Ovary (tissue), 9 donors: ENCODE measurements around the gene OR2G3. TPM values are rescaled to one million over a fixed set of nuclear protein-coding genes. Genes with fewer than 3 reads are reported as not detected.

Experiments
- DNase-seq, 5 donors: peaks; one replicate each; pipeline ENCODE4 v3.0.0-alpha.2; 2019 to 2020
- H3K27ac ChIP-seq, 2 donors: fragments of 200-600 bp; one replicate each; pipeline versions ENCODE4 v1.5.1 to v1.8.0; 2019 to 2022
- H3K27me3 ChIP-seq: fragments of 200-600 bp; one replicate; pipeline ENCODE4 v1.8.0; 2022
- H3K36me3 ChIP-seq: fragments of 200-600 bp; sonication (generic); one replicate; pipeline ENCODE4 v1.5.1; 2019
- H3K4me1 ChIP-seq: one replicate; pipeline ENCODE4 v1.8.1; 2013; ENCODE audit warnings: mild to moderate bottlenecking, moderate library complexity; ENCODE audit not compliant: insufficient read depth
- H3K4me3 ChIP-seq: fragments of 200-600 bp; sonication (generic); one replicate; pipeline ENCODE4 v1.5.1; 2017
- H3K9me3 ChIP-seq, 2 donors: fragments of 200-600 bp in 1 of 2; sonication (generic) in 1 of 2; one replicate each; pipeline versions ENCODE4 v1.5.1 to v1.8.1; 2013 to 2019; ENCODE audit warnings: mild to moderate bottlenecking in 1 of 2, moderate library complexity in 1 of 2
- EP300 ChIP-seq: sonication (generic); formaldehyde crosslinking; IDR thresholded peaks from one replicate; pipeline ENCODE4 v1.6.1; 2017; ENCODE audit warnings: antibody characterized with exemption
- POLR2A ChIP-seq: fragments of 450-650 bp; IDR thresholded peaks from one replicate; pipeline ENCODE4 v1.6.1; 2017; ENCODE audit warnings: antibody characterized with exemption, mild to moderate bottlenecking, moderate library complexity
- WGBS, 3 donors: extraction: QIAGEN DNeasy Blood & Tissue Kit in 1 of 3; methylation state at CpG; one replicate each; pipeline versions ENCODE4 v1.1.5 to v1.1.7; 2013 to 2017; 5-methylcytosine and 5-hydroxymethylcytosine counted together
- intact Hi-C, 4 donors: fragments of 100-400 bp; cut with DNase I; formaldehyde crosslinking; loops; one replicate each; pipeline versions ENCODE4 v1.11.0 to v1.15.1; 2022 to 2023
- polyA plus RNA-seq, 2 donors: library from polyadenylated mRNA; stranded (reverse); fragments of 200-250 nt in 1 of 2; fragments of 350-450 nt in 1 of 2; fragmentation: Illumina TruSeq in 1 of 2; extraction: RNeasy Lipid Tissue Mini Kit (QIAGEN cat#74804) in 1 of 2; gene quantifications; one replicate each; pipeline ENCODE4 v1.2.3, GENCODE V29; 2013 to 2014
- total RNA-seq, 7 donors: library from RNA; depleted of rRNA in 2 of 7; stranded (reverse); fragments of >200 nt in 2 of 7; fragmentation: NEBNext Ultra II Directional in 3 of 7; extraction: Animal tissue kit (Norgen Biotek cat#: 25700) in 3 of 7; gene quantifications; one replicate each; pipeline versions ENCODE4 v1.1.0 to v1.2.4, GENCODE V29; 2016 to 2023
- TF ChIP-seq, protein P1 (sequence below), 3 donors: fragments of 450-650 bp in 2 of 3; fragments of 200-600 bp in 1 of 3; IDR thresholded peaks; one replicate each; pipeline versions ENCODE4 v1.5.1 to v1.8.0; 2016 to 2022; ENCODE audit warnings: antibody characterized with exemption in 3 of 3, mild to moderate bottlenecking in 1 of 3
- donor health status: DM: no; HTN: no; CAD: no; lungs with moderate emphysema.
- donor health status: DM: no; HTN: no; CAD: no.
- donor health status: Bipolar disorder and iron deficiency.
- donor health status: DM: yes; HTN: yes; CAD: no.
- donor health status: DM: no; HTN: no; CAD: no.
- donor health status: DM: yes; HTN: yes; CAD: no.

OR2G3 gene
- total and polyA plus RNA-seq, 9 donors, result not detected

- Histone ChIP-seq H3K4me3 (no peak overlapping the region), H3K27ac (no peak overlapping the region), H3K27me3 (no peaks in the 10 kb centered on the region), H3K9me3 (no peaks in the 10 kb centered on the region), H3K36me3 (no peaks in the 10 kb centered on the region), H3K4me1 (no peaks in the 10 kb centered on the region)
- intact Hi-C loops, result no loop called here
- DNase-seq, result no peak
- 48 to 61% (median 52%) methylated on average over 1 of the region's 1 CpG for WGBS, 3 donors
- TF ChIP-seq, protein P1, sequence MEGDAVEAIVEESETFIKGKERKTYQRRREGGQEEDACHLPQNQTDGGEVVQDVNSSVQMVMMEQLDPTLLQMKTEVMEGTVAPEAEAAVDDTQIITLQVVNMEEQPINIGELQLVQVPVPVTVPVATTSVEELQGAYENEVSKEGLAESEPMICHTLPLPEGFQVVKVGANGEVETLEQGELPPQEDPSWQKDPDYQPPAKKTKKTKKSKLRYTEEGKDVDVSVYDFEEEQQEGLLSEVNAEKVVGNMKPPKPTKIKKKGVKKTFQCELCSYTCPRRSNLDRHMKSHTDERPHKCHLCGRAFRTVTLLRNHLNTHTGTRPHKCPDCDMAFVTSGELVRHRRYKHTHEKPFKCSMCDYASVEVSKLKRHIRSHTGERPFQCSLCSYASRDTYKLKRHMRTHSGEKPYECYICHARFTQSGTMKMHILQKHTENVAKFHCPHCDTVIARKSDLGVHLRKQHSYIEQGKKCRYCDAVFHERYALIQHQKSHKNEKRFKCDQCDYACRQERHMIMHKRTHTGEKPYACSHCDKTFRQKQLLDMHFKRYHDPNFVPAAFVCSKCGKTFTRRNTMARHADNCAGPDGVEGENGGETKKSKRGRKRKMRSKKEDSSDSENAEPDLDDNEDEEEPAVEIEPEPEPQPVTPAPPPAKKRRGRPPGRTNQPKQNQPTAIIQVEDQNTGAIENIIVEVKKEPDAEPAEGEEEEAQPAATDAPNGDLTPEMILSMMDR (IDR thresholded peaks at IDR 0.05), result no peak
- TF ChIP-seq POLR2A (no peak), EP300 (no peak)
Measured at GRCh38 chr1:247574236-247574635, 31.1 kb upstream of the OR2G3 start.

DNA sequence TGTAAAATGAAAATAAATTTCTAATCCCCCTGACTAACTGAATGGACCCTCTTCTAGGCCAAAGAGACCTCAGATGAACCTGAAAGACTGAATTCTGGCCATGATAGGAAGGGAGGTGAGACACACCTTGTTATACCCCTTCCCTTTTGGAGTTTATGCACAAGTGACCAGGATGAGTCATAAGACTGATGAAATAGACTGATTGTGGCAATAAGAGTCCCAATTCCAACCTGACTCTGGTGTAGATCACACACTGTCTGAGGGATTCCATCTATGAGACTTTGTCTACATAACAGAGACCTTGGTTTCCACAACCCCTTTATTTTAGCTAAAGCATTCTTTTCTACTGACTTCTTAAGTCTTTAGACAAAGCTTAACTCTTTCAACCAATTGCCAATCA lies 30.7 kb upstream of the OR2G3 start:
- H3K4me1 ChIP-seq, result no peaks in the 10 kb centered on the region
- H3K27me3 ChIP-seq, result no peaks in the 10 kb centered on the region
- TF ChIP-seq POLR2A, result no peak
- TF ChIP-seq EP300, result no peak
- TF ChIP-seq, protein P1 (IDR thresholded peaks at IDR 0.05), result no peak
- no peaks in the 10 kb centered on the region for H3K9me3 ChIP-seq
- H3K27ac ChIP-seq, result no peak overlapping the region
- intact Hi-C loops, result no loop called here
- no peaks in the 10 kb centered on the region for H3K36me3 ChIP-seq
- H3K4me3 ChIP-seq, result no peak overlapping the region
- DNase-seq, result no peak

- H3K27me3 ChIP-seq, result no peaks in the 10 kb centered on the region
- intact Hi-C loops, result no loop called here
- H3K9me3 ChIP-seq, result no peaks in the 10 kb centered on the region
- no peaks in the 10 kb centered on the region for H3K4me1 ChIP-seq
- no peak overlapping the region for H3K4me3 ChIP-seq
- H3K27ac ChIP-seq, result no peak overlapping the region
- 57 to 61% (median 59%) methylated on average over 3 of the region's 3 CpGs for WGBS, 3 donors
- TF ChIP-seq EP300 (no peak), POLR2A (no peak)
- TF ChIP-seq, protein P1 (IDR thresholded peaks at IDR 0.05), result no peak
- no peak for DNase-seq
- H3K36me3 ChIP-seq, result no peaks in the 10 kb centered on the region
Measured at GRCh38 chr1:247576514-247576913, 28.9 kb upstream of the OR2G3 start.

DNA sequence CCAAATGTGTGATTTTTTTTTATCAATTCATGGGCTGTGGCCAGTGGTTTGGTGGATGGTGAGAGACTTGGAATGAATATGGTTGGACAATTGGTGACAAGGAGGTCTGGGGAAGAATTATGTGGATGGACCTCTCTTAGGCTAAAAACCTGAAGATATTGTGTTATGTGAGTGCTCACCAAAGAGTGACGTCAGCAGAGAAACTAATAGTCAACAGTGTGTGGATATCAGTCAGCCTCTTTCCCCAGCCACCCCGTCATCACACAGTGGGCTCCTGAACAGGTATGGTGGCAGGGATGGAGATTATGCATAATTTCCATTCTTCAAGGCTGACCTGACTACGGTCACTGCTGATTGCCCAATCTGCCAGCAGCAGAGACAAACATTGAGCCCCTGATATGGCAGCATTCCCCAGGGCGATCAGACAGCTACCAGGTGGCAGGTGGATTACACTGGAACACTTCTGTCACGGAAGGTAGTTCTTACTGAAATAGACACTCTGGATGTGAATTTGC lies 26.4 kb upstream of the OR2G3 start:
- no peak for DNase-seq
- TF ChIP-seq, protein P1 (IDR thresholded peaks at IDR 0.05), result no peak
- TF ChIP-seq POLR2A, result no peak
- TF ChIP-seq EP300, result no peak
- no peaks in the 10 kb centered on the region for H3K36me3 ChIP-seq
- H3K27me3 ChIP-seq, result no peaks in the 10 kb centered on the region
- no peaks in the 10 kb centered on the region for H3K9me3 ChIP-seq
- H3K4me3 ChIP-seq, result no peak overlapping the region
- 80 to 87% (median 80%) methylated on average over 5 of the region's 5 CpGs for whole genome bisulfite sequencing, 3 donors
- H3K27ac ChIP-seq, result no peak overlapping the region
- no peaks in the 10 kb centered on the region for H3K4me1 ChIP-seq
- intact Hi-C loops, result no loop called here
